Embryonic facial prominence (tissue), 1 donor: Measurements from ENCODE around the gene FRMD4B.

Source experiments
- DNase-seq: peaks from one replicate; pipeline ENCODE4 v3.0.0-alpha.2; 2016; ENCODE audit errors: extremely low spot score

FRMD4B gene

GRCh38 chr3:69203631-69204314 lies 182.1 kb downstream of the FRMD4B start:
- DNase-seq: no peak

GRCh38 chr3:69201658-69202057 lies 184.2 kb downstream of the FRMD4B start:
- DNase-seq: no peak

GRCh38 chr3:69200384-69201068 lies 185.4 kb downstream of the FRMD4B start:
- no peak for DNase-seq

DNA sequence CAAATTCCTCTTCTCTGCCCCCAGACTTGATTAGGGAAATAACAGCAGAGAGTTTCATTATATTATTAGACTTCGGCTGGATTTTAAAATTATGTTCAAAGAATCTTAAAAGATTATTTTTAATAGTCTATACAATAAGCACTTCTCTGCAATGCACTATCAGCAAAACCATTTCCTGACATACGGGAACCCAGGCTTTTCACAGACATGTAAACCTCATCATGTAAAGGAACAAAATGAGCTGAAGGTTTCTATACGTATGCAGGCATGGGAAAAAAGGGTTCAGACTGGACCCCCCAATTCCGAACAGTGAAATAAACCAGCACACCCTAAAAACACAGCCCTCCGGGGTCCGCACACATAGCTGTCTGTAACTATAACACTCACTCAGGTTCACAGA lies 185.9 kb downstream of the FRMD4B start:
- DNase-seq: no peak

DNA sequence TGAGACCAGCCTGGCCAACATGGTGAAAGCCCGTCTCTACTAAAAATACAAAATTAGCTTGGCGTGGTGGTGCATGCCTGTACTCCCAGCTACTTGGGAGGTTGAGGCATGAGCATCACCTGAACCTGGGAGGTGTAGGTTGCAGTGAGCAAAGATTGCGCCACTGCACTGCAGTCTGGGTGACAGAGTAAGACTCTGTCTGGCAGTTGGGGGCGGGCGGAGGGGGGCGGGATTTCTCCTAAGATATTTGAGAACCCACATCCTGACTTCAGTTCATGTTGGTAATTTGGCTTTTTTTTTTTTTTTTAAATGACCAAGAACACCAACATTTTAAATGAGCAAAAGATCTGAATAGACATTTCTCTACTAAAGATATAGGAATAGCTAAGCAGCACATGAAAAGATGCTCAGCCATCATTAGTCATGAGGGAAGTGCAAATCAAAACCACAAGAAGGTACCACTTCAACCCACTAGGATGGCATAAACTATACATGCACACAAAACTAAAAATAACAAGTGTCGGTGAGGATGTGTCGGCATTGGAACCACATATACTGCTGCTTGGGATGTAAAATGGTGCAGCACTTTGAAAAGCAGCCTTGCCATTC lies 187.9 kb downstream of the FRMD4B start:
- no peak for DNase-seq

GRCh38 chr3:69197455-69197854 lies 188.4 kb downstream of the FRMD4B start:
- DNase-seq: no peak

DNA sequence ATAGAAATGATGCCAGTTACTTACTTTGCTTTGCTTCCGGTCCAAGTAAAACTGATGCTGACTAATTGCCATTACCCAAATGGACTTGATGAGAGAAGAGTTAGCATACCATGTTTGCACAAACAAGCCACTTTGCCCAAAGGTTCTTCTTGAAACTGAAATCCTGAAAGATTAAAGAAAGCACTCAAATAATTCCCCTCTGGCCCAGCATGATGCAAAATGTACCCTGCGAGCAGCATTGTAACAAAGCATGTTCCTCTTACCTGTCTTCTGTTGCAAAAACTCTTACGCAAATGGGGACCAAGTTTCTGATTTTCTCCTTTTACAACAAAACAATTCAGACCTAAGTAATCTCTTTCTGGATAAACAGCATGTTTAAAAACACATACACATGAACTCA lies 189.0 kb downstream of the FRMD4B start:
- DNase-seq: no peak

- no peak for DNase-seq
These were observed 191.3 kb downstream of the FRMD4B start for GRCh38 chr3:69194431-69195165.

DNA sequence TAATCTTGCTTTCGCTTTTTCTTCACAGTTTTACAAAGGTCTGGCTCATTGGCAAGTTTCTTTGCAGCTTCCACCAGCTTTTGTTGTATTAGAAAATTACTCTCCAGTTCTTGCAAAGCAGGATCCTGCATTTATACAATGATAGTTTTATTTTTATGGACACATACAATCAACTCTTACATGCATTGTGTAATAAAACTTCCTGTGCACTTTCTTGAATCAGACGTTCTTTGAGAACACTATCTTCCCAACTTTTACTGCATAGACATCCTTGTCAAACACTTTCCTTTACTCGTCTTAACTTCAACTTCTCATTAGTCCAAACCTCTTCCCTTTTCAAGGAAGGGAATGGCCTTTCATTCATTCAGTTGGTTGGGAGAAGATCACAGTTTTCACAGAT lies 192.1 kb downstream of the FRMD4B start:
- DNase-seq: no peak

DNA sequence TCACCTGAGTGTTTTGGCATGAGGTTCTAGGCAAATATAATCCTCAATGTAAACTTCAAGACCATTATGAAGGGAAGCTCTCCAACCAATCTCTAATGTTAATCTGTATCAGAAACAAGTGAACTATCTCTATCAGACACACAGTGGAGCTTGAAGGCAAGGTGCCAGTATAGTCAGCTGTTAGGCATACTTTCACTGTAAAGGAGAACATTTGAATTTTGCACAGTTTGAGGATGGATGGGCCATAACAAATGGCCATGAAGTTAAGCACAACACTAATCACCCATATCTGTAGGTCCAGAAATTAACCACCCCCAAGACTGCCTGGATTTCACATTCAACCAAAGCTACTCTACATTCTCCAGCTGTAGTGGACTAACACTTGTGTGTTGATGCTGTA lies 194.4 kb downstream of the FRMD4B start:
- no peak for DNase-seq

GRCh38 chr3:69189487-69189886 lies 196.4 kb downstream of the FRMD4B start:
- DNase-seq: no peak

- no peak for DNase-seq
These were observed 199.3 kb downstream of the FRMD4B start for GRCh38 chr3:69186575-69187093.

GRCh38 chr3:69182588-69183316 lies 203.1 kb downstream of the FRMD4B start:
- DNase-seq: no peak

DNA sequence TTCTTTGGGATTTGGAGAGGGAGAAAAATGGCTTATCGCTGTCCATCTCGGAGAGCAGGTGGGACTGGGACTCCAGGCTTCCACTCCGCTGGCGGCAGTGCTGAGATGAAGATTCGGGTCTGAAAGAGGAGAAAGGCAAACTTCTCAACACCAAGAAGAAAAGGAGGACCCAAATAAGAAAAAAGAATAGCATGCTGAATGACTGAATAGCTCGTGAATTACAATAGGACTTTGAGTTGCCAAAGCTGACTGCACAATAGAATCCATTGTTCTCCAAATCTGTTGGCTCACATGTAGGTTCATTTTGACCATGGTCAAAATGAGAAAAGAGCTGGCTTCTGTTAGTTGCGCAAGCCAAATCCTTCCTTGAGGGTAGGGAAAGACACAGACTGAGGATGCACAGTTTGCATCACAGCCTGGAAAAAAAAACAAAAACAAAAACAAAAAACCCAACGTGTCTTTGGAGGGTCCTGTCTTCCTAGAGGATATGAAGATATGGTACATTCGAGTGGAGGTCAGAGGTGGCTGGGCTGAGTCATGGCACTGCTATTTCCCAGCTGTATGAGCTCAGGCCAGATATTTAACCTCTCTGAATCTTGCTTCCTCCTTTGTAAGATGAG lies 204.2 kb downstream of the FRMD4B start:
- DNase-seq: no peak

DNA sequence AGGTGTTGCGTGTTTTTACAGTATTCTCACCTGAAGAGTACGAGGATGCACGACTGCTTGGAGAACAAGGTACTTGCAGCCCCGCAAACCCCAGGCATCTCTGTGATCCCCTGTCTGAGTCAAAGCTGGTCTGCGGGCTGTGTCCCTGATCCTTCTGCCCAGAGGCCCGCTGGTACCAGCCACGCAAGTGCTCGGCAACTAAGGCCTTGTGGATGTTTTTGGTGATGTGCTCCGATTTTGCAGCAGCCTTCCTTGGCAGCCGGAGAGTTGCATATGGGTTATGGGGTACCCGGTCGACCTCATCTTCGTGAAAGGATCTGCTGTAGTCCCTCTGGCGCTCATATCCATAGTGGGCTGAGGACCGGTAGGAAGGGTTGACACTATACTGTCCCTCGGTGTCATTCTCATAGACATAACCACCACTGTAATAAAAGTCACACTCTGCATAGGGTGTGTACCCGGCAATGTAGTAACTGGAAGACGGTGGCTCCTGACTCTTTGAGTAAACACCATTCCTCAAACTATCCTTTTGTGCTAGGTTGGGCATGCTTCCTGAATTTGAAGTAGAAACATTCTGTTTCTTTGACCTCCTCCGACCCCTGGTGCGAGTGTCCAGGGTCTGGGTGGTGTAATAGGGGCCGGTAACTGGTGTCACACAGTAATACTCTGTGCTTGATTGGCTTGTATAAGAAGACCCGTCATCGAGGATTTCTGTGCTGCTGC lies 204.9 kb downstream of the FRMD4B start:
- DNase-seq: no peak

DNA sequence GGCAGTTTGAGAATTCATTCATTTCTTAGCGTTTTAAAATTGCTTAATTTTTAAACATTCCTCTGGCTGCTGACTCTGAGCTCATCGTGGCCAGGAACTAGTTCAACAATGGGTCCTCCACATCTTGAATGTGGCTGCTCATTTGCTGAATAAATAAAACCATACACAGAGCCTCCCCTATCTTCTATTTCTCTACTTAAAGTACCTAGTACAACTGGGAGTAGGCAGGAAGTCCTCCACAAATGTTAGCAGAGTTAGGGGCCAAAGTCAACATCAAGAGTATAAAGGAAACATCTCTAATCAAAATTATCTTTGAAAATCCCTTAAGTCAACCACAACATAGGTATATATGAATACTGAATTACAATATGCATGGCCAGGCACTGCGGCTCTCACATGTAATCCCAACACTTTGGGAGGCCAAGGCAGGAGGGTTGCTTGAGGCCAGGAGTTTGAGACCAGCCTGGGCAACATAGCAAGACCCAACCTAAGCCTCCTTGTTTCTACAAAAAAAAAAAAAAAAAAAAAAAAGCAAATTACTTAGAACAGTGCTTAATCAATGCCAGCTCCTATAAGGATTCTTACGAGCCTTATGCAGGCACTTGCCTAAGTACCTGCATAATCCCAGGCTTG lies 206.0 kb downstream of the FRMD4B start:
- DNase-seq: no peak

DNA sequence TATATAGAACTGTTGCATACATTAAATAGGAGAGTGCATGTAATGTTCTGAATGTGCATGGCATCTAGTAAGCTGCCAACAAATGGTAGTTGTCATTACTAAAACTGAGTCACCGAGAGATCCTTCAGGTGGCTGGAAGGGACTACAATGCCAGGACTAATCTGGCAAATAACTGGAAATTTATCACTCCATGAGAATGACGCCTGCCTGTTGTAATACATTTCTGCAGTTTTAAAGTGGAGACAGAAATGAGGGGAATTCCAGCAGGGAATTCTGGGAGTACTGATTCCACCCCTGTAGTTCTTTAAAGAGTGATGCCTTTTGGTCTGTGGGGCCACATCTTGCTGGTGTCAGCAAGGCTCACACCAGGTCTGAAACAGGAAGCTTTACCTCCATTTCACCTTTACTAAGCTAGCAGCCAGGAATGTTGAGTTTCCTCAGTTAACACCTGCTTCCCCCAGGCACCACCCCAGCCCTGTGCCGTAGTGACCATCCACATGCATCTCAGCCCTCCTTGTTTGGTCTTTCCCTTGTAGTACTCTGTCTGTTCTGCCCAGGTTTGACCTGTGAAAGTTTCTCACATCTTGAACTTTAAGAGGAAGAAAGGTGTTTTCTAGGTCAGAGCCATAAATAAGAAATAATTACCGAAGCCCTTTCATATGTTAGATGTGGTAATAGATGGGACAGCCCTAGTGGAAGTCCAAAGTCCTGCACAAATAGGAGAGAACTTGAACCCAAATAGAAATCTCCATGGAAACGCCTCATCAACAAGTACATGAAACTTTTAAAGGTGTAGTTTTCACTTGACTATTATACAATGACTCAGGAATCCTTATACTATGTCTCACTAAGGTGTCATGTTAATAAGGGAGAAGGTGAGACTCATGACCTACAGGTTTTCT lies 206.8 kb downstream of the FRMD4B start:
- no peak for DNase-seq

- DNase-seq: no peak
These were observed 207.8 kb downstream of the FRMD4B start for GRCh38 chr3:69178082-69178481.
